IMR-90 (cell line): ENCODE data around the gene MRPS18A.

Experiments used
- BHLHE40 ChIP-seq: fragments of 150-350 bp; IDR thresholded peaks from 2 replicates; pipeline ENCODE4 v1.6.1; 2016; ENCODE audit warnings: mild to moderate bottlenecking, low read depth, low read length
- CEBPB ChIP-seq: IDR thresholded peaks from 2 replicates; pipeline ENCODE4 v1.6.1; 2012; ENCODE audit warnings: low read depth, low read length, improper control_type of control experiment
- CHD1 ChIP-seq: IDR thresholded peaks from 2 replicates; pipeline ENCODE4 v1.6.1; 2012; ENCODE audit warnings: low read depth, low read length, improper control_type of control experiment
- CTCF ChIP-seq: conservative IDR thresholded peaks from 2 replicates; pipeline ENCODE4 v1.5.1; 2012; ENCODE audit warnings: mild to moderate bottlenecking, low read depth, low read length, improper control_type of control experiment
- MAFK ChIP-seq: IDR thresholded peaks from 2 replicates; pipeline ENCODE4 v1.6.1; 2012; ENCODE audit warnings: low read depth, low read length, improper control_type of control experiment
- POLR2A ChIP-seq: IDR thresholded peaks from 2 replicates; pipeline ENCODE4 v1.6.1; 2012; ENCODE audit warnings: mild to moderate bottlenecking, low read depth, low read length
- RAD21 ChIP-seq: IDR thresholded peaks from 2 replicates; pipeline ENCODE4 v1.6.1; 2012; ENCODE audit warnings: low read length, improper control_type of control experiment
- TF ChIP-seq, protein P1 (sequence below): fragments of 150-350 bp; IDR thresholded peaks from 2 replicates; pipeline ENCODE4 v1.6.1; 2017; ENCODE audit warnings: mild to moderate bottlenecking, antibody characterized with exemption, low read length, low read depth

- TF ChIP-seq CTCF: no peak
- no peak for TF ChIP-seq POLR2A
- TF ChIP-seq CEBPB: no peak
- no peak for TF ChIP-seq MAFK
- no peak for TF ChIP-seq BHLHE40
- TF ChIP-seq, protein P1, sequence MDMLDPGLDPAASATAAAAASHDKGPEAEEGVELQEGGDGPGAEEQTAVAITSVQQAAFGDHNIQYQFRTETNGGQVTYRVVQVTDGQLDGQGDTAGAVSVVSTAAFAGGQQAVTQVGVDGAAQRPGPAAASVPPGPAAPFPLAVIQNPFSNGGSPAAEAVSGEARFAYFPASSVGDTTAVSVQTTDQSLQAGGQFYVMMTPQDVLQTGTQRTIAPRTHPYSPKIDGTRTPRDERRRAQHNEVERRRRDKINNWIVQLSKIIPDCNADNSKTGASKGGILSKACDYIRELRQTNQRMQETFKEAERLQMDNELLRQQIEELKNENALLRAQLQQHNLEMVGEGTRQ: no peak
- TF ChIP-seq CHD1: no peak
- no peak for TF ChIP-seq RAD21
These were observed 14.6 kb upstream of the MRPS18A start for GRCh38 chr6:43702171-43702533.
